Measurements from ENCODE around the gene SH3TC1. TPM values are rescaled to one million over a fixed set of nuclear protein-coding genes. Genes with fewer than 3 reads are reported as not detected.

The SH3TC1 gene
- total and polyA plus RNA-seq, 2 of the 13 experiments (the other 11 are each of a cell fraction or from before 2014, with no cell fraction given): 14.9 to 21.8 TPM

DNA sequence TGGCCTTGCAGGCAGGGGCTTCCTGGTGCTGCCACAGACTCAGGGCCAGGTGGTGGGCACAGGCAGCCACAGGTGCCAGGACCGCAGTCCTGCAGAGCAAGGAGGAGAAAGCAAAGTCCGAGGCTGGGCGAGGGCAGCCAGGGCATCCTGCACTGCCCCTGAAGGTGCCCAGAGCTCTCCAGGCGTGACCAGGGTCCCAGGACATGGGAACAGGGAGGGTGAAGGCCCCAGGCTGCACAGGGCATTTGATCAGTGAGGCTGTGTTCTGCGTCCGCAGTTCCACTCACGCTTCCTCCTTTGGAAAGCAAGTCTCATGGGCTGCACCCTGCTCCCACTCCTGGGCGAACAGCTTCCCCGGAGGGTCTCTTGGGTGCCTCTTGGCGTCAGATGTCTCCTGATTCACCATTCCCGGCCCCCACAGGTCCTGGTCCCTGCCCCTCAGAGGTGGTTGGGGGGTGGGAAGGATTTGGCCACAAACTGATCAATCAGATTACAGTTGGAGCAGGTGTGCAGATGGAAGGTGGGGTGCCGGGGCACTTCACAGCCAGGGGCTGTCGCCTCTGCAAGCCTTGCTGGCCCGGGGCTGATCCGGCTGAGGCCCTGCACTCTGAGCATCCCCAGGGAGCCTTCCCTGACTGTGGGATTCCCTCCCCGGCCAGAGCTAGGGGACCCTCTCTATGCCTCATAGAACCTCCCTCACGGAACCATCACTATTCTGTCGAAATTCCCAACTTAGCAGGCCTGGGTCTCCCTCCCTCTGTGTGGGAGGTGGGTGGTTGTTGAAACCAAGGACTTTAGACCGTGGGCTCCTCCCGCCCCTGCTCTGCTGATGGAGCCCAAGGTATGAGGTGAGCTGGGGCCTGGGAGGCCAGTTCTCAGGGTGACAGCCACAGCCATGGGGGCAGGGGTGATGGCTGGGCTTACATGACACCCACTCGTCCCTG is 3.3 kb downstream of the SH3TC1 start (continued):
- no peak for TF ChIP-seq HOXA9 (CRISPR knock-in tag; IDR thresholded peaks at IDR 0.05; ENCODE audit: borderline replicate concordance)
- TF ChIP-seq EED (CRISPR knock-in tag; IDR thresholded peaks at IDR 0.05): no peak
- TF ChIP-seq ASH2L (IDR thresholded peaks at IDR 0.05; ENCODE audit: insufficient read length, low read depth, low read length): no peak
- no peak for TF ChIP-seq SNAI1 (CRISPR knock-in tag; IDR thresholded peaks at IDR 0.05; ENCODE audit: borderline replicate concordance)
- no peak for TF ChIP-seq TBL1XR1 (IDR thresholded peaks at IDR 0.05; ENCODE audit: borderline replicate concordance, low read length, partially characterized antibody)
- no peak; the same call in 1 of the 2 replicates for TF ChIP-seq TOPORS (CRISPR knock-in tag; IDR thresholded peaks at IDR 0.05)
- TF ChIP-seq YY1 (IDR thresholded peaks at IDR 0.05; ENCODE audit: insufficient read depth, insufficient replicate concordance, low read depth, low read length): no peak
- TF ChIP-seq, protein P1, sequence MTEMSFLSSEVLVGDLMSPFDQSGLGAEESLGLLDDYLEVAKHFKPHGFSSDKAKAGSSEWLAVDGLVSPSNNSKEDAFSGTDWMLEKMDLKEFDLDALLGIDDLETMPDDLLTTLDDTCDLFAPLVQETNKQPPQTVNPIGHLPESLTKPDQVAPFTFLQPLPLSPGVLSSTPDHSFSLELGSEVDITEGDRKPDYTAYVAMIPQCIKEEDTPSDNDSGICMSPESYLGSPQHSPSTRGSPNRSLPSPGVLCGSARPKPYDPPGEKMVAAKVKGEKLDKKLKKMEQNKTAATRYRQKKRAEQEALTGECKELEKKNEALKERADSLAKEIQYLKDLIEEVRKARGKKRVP (CRISPR knock-in tag; IDR thresholded peaks at IDR 0.05): no peak
- no peak for TF ChIP-seq ZNF616 (CRISPR knock-in tag; IDR thresholded peaks at IDR 0.05; ENCODE audit: low read depth)
- TF ChIP-seq ARNT2 (CRISPR knock-in tag; IDR thresholded peaks at IDR 0.05; ENCODE audit: low read depth): no peak; the same call in 1 of the 2 replicates
- TF ChIP-seq SOX13 (IDR thresholded peaks at IDR 0.05): no peak
- peak in 1 of 2 experiments; percentile 42; a peak in 1 of 4 replicates for TF ChIP-seq SOX13 (CRISPR knock-in tag; conservative IDR thresholded peaks at IDR 0.05 in 1 of 2, IDR thresholded peaks at IDR 0.05 in 1 of 2)
- TF ChIP-seq GPBP1L1 (CRISPR knock-in tag; IDR thresholded peaks at IDR 0.05): no peak
- no peak; the same call in 1 of the 2 replicates for TF ChIP-seq ELF1 (CRISPR knock-in tag; IDR thresholded peaks at IDR 0.05)
- no peak for TF ChIP-seq NFKB2 (CRISPR knock-in tag; IDR thresholded peaks at IDR 0.05; ENCODE audit: borderline replicate concordance)
- no peak for TF ChIP-seq PCBP2 (optimal IDR thresholded peaks at IDR 0.05; ENCODE audit: low read depth, low read length, poor library complexity, severe bottlenecking)
- TF ChIP-seq ZNF296 (CRISPR knock-in tag; conservative IDR thresholded peaks at IDR 0.05): no peak
- TF ChIP-seq ZNF615 (CRISPR knock-in tag; IDR thresholded peaks at IDR 0.05; ENCODE audit: borderline replicate concordance): no peak
- TF ChIP-seq MIXL1 (CRISPR knock-in tag; IDR thresholded peaks at IDR 0.05): no peak
- no peak for TF ChIP-seq STAT6 (CRISPR knock-in tag; IDR thresholded peaks at IDR 0.05; ENCODE audit: borderline replicate concordance)
- no peak for TF ChIP-seq AGO1 (IDR thresholded peaks at IDR 0.05; ENCODE audit: low read depth, low read length, poor library complexity, severe bottlenecking)
- peak; percentile 45; the same call in 1 of the 2 replicates for TF ChIP-seq RBFOX2 (IDR thresholded peaks at IDR 0.05; ENCODE audit: low read depth, low read length)
- no peak for TF ChIP-seq RBM22 (optimal IDR thresholded peaks at IDR 0.05; ENCODE audit: low read length)
- no peak for TF ChIP-seq GLI4 (CRISPR knock-in tag; IDR thresholded peaks at IDR 0.05; ENCODE audit: borderline replicate concordance)

Data from HepG2 (cell line).